CD14-positive monocyte (primary cell): ENCODE results near the gene DENND1A. TPM values are rescaled to one million over a fixed set of nuclear protein-coding genes. Genes with fewer than 3 reads are reported as not detected.

ENCODE experiments used
- DNase-seq, 3 donors: peaks; one replicate each; pipeline ENCODE4 v3.0.0-alpha.2; 2011 to 2022
- H2AFZ ChIP-seq: 2 replicates; pipeline ENCODE4 v1.6.0; 2012; ENCODE audit warnings: mild to moderate bottlenecking, low read depth, low read length, inconsistent platforms; ENCODE audit not compliant: insufficient read depth, poor library complexity, severe bottlenecking
- H3K27ac ChIP-seq, 2 donors: 1 replicate in 1 of 2; 2 replicates in 1 of 2; pipeline ENCODE4 v1.5.1; 2012 to 2013; ENCODE audit warnings: low read length in 2 of 2, control low read depth in 1 of 2, inconsistent platforms in 1 of 2, low read depth in 1 of 2, mild to moderate bottlenecking in 1 of 2
- H3K27me3 ChIP-seq, 2 donors: one replicate each; pipeline versions ENCODE4 v1.6.0 to v1.6.1; 2011 to 2013; ENCODE audit warnings: low read length in 2 of 2; ENCODE audit not compliant: control insufficient read depth in 2 of 2, insufficient read depth in 2 of 2
- H3K36me3 ChIP-seq, 2 donors: replicated peaks in 1 of 2; 1 replicate in 1 of 2; 2 replicates in 1 of 2; pipeline versions ENCODE4 v1.5.1 to v1.6.1; 2012 to 2013; ENCODE audit warnings: low read length in 2 of 2, control low read depth in 1 of 2, inconsistent platforms in 1 of 2, mild to moderate bottlenecking in 1 of 2; ENCODE audit not compliant: insufficient read depth in 2 of 2, control insufficient read depth in 1 of 2
- H3K4me1 ChIP-seq, 2 donors: 1 replicate in 1 of 2; 2 replicates in 1 of 2; pipeline versions ENCODE4 v1.5.1 to v1.6.1; 2012 to 2013; ENCODE audit warnings: low read length in 2 of 2, control low read depth in 1 of 2, inconsistent platforms in 1 of 2, mild to moderate bottlenecking in 1 of 2, moderate library complexity in 1 of 2; ENCODE audit not compliant: insufficient read depth in 2 of 2, control insufficient read depth in 1 of 2
- H3K4me2 ChIP-seq: replicated peaks from 2 replicates; pipeline ENCODE3; 2012; ENCODE audit warnings: low read length, moderate library complexity, mild to moderate bottlenecking; ENCODE audit not compliant: poor library complexity, severe bottlenecking; ENCODE audit errors: extremely low read depth
- H3K4me3 ChIP-seq, 3 experiments: fragments of 200-600 bp in 1 of 3; sonication (generic) in 1 of 3; replicated peaks in 1 of 3; 1 replicate in 2 of 3; 2 replicates in 1 of 3; pipeline ENCODE4 v1.5.1; 2011 to 2013; ENCODE audit warnings: low read length in 3 of 3, mild to moderate bottlenecking in 3 of 3, control low read depth in 2 of 3, low read depth in 2 of 3, inconsistent platforms in 1 of 3, moderate library complexity in 1 of 3
- H3K79me2 ChIP-seq: 2 replicates; pipeline ENCODE4 v1.6.0; 2012; ENCODE audit warnings: mild to moderate bottlenecking, control low read depth, inconsistent platforms, low read length, moderate library complexity; ENCODE audit not compliant: insufficient read depth
- H3K9ac ChIP-seq: 2 replicates; pipeline ENCODE4 v1.6.0; 2017; ENCODE audit warnings: low read length, mild to moderate bottlenecking; ENCODE audit not compliant: insufficient read depth, poor library complexity, severe bottlenecking
- H3K9me3 ChIP-seq, 2 donors: replicated peaks in 1 of 2; 1 replicate in 1 of 2; 2 replicates in 1 of 2; pipeline versions ENCODE4 v1.5.1 to v1.6.1; 2012 to 2013; ENCODE audit warnings: low read length in 2 of 2, control low read depth in 1 of 2; ENCODE audit not compliant: control insufficient read depth in 1 of 2, insufficient read depth in 1 of 2
- H4K20me1 ChIP-seq: 2 replicates; pipeline ENCODE4 v1.6.0; 2012; ENCODE audit warnings: mild to moderate bottlenecking, low read length, control low read depth, moderate library complexity; ENCODE audit not compliant: insufficient read depth
- H3K27ac Mint-ChIP-seq, 7 donors: one replicate each; pipeline ENCODE4 v1.8.0; 2020; ENCODE audit warnings: mild to moderate bottlenecking in 7 of 7, mixed read lengths in 7 of 7, moderate library complexity in 6 of 7, inconsistent platforms in 2 of 7
- H3K27me3 Mint-ChIP-seq, 3 donors: one replicate each; pipeline ENCODE4 v1.8.0; 2021 to 2022; ENCODE audit warnings: low read depth in 3 of 3, mild to moderate bottlenecking in 3 of 3, mixed read lengths in 3 of 3, moderate library complexity in 3 of 3, inconsistent platforms in 1 of 3
- H3K36me3 Mint-ChIP-seq, 2 donors: one replicate each; pipeline ENCODE4 v1.8.0; 2020; ENCODE audit warnings: mixed read lengths in 2 of 2, inconsistent platforms in 1 of 2, mild to moderate bottlenecking in 1 of 2
- H3K4me1 Mint-ChIP-seq: one replicate; pipeline ENCODE4 v1.8.0; 2020; ENCODE audit warnings: mild to moderate bottlenecking, mixed read lengths
- H3K4me3 Mint-ChIP-seq, 2 donors: one replicate each; pipeline ENCODE4 v1.8.0; 2020; ENCODE audit warnings: mild to moderate bottlenecking in 2 of 2, mixed read lengths in 2 of 2, moderate library complexity in 1 of 2
- H3K9me3 Mint-ChIP-seq, 7 donors: one replicate each; pipeline ENCODE4 v1.8.0; 2020 to 2022; ENCODE audit warnings: mixed read lengths in 7 of 7, mild to moderate bottlenecking in 6 of 7, moderate library complexity in 6 of 7, inconsistent platforms in 2 of 7
- CTCF ChIP-seq: fragments of 200-600 bp; IDR thresholded peaks from one replicate; pipeline ENCODE4 v1.8.0; 2022; ENCODE audit warnings: antibody characterized with exemption, mild to moderate bottlenecking
- WGBS: methylation state at CpG from one replicate; pipeline ENCODE4 v1.1.5; 2013; ENCODE audit warnings: missing lambda C conversion rate; ENCODE audit not compliant: insufficient coverage; 5-methylcytosine and 5-hydroxymethylcytosine counted together
- intact Hi-C, 2 donors: fragments of 100-400 bp; cut with micrococcal nuclease; formaldehyde crosslinking; loops; one replicate each; pipeline versions ENCODE4 v1.15.0 to v1.15.1; 2023
- polyA plus RNA-seq, 3 donors: library from polyadenylated mRNA; depleted of rRNA in 1 of 3; unstranded in 2 of 3; stranded (reverse) in 1 of 3; fragments of 300-500 nt in 2 of 3; fragments of >200 nt in 1 of 3; fragmentation: Illumina TruSeq in 2 of 3; gene quantifications; 1 replicate in 2 of 3; 2 replicates in 1 of 3; pipeline ENCODE4 v1.2.3, GENCODE V29; 2012 to 2021

Gene DENND1A
- polyA plus RNA-seq, 3 donors, result 24.8 to 73.0 (median 29.4) TPM

- Histone ChIP-seq H3K9me3 (no peaks in the 10 kb centered on the region), H3K27me3 (no peaks in the 10 kb centered on the region), H3K9ac (no peak overlapping the region), H3K4me2 (no peak overlapping the region), H3K27ac (no peak overlapping the region), H3K4me1 (peaks cover 7 to 8% of the 10 kb centered on the region in 2 donors), H3K79me2 (peaks cover 11% of the 10 kb centered on the region), H3K4me3 (no peak overlapping the region), H4K20me1 (peaks cover 91% of the 10 kb centered on the region), H2AFZ (no peak overlapping the region), H3K36me3 (peaks cover 17 to 59% of the 10 kb centered on the region in 2 donors)
- no peak for TF ChIP-seq CTCF
- H3K27me3 Mint-ChIP-seq, result no peaks in the 10 kb centered on the region
- H3K36me3 Mint-ChIP-seq, result peaks cover 38 to 56% of the 10 kb centered on the region in 2 donors
- whole genome bisulfite sequencing, result 70% methylated on average over 2 of the region's 3 CpGs
- H3K9me3 Mint-ChIP-seq, result no peaks in the 10 kb centered on the region
- intact Hi-C loops, result no loop called here
- no peak overlapping the region for H3K27ac Mint-ChIP-seq
- DNase-seq, result no peak
- H3K4me3 Mint-ChIP-seq, result no peak overlapping the region
- H3K4me1 Mint-ChIP-seq, result peaks cover 23% of the 10 kb centered on the region
Measured at GRCh38 chr9:123757960-123758359, 172.0 kb downstream of the DENND1A start.

- H3K9ac ChIP-seq, result no peak overlapping the region
- Mint-ChIP-seq H3K36me3 (peaks cover 40 to 60% of the 10 kb centered on the region in 2 donors), H3K9me3 (no peaks in the 10 kb centered on the region), H3K27me3 (no peaks in the 10 kb centered on the region), H3K4me1 (peaks cover 23% of the 10 kb centered on the region), H3K27ac (no peak overlapping the region), H3K4me3 (no peak overlapping the region)
- peaks cover 91% of the 10 kb centered on the region for H4K20me1 ChIP-seq
- intact Hi-C loops, result no loop called here
- 89% methylated on average over 3 of the region's 6 CpGs for WGBS
- peaks cover 7 to 8% of the 10 kb centered on the region in 2 donors for H3K4me1 ChIP-seq
- DNase-seq, result no peak
- no peak for TF ChIP-seq CTCF
- H3K27ac ChIP-seq, result no peak overlapping the region
- no peak overlapping the region for H2AFZ ChIP-seq
- no peaks in the 10 kb centered on the region for H3K27me3 ChIP-seq
- no peaks in the 10 kb centered on the region for H3K9me3 ChIP-seq
- peaks cover 11% of the 10 kb centered on the region for H3K79me2 ChIP-seq
- no peak overlapping the region for H3K4me2 ChIP-seq
- H3K36me3 ChIP-seq, result peaks cover 17 to 63% of the 10 kb centered on the region in 2 donors
- H3K4me3 ChIP-seq, result no peak overlapping the region
Measured at GRCh38 chr9:123757547-123757946, 172.4 kb downstream of the DENND1A start.
